22Rv1 (cell line): ENCODE measurements around the gene NCKIPSD.

Source experiments
- CTCF ChIP-seq: fragments of 450-650 bp; IDR thresholded peaks from 2 replicates; pipeline ENCODE4 v1.5.1; 2017; ENCODE audit warnings: mild to moderate bottlenecking
- ZFX ChIP-seq: fragments of 450-650 bp; IDR thresholded peaks from 2 replicates; pipeline ENCODE4 v1.6.1; 2017; ENCODE audit warnings: antibody characterized with exemption, borderline replicate concordance

DNA sequence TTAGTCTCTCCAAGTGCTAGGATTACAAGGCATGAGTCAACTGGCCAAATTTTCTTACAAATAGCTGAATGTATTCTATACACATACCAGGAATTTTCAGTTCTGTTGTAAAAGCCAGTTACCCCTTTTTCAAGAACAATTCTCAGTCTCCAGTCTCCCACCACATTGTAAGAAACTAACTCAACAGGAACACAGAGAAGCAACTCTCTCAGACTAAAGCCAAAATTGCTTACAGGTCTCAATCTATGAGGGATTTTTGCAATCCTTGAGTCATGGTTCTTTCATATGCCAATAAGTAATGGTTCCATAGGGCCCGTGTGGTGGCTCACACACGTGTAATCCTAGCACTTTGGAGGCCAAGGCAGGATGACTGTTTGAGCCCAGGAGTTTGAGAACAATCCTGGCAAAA is 22.8 kb upstream of the NCKIPSD start:
- TF ChIP-seq CTCF, result no peak
- no peak for TF ChIP-seq ZFX
